SK-N-SH (cell line): ENCODE measurements around the gene ACE. TPM values are rescaled to one million over a fixed set of nuclear protein-coding genes. Genes with fewer than 3 reads are reported as not detected.
A peak's percentile ranks its signal among the peaks of the same experiment; 100 is the strongest.

Experiments used
- CTCF ChIA-PET: fragments of 300-600, 350-600 bp; formaldehyde crosslinking; extraction: SDS; loops from one replicate; lab custom pipeline; 2021; lab: Yijun Ruan, JAX
- POLR2A ChIA-PET: fragments of 350-600 bp; sonication (Branson Sonifier 250); formaldehyde crosslinking; extraction: SDS; loops from one replicate; lab custom pipeline; 2020; ENCODE audit warnings: antibody characterized with exemption, inconsistent platforms; lab: Yijun Ruan, JAX
- DNase-seq: peaks from one replicate; pipeline ENCODE4 v3.0.0; 2012
- H2AFZ ChIP-seq: fragments of 200-600 bp; sonication (generic); 2 replicates; pipeline ENCODE4 v1.8.1; 2016; ENCODE audit warnings: antibody characterized with exemption, mild to moderate bottlenecking, low read depth
- H3F3A ChIP-seq: fragments of 200-600 bp; sonication (generic); replicated peaks from 2 replicates; pipeline ENCODE3; 2016; ENCODE audit warnings: antibody characterized with exemption, mild to moderate bottlenecking; ENCODE audit not compliant: insufficient read depth
- H3K27ac ChIP-seq, 2 experiments: fragments of 200-500 bp in 1 of 2; fragments of 200-600 bp in 1 of 2; sonication (Bioruptor generic) in 1 of 2; sonication (generic), shearing (Covaris generic) in 1 of 2; 2 replicates each; pipeline versions ENCODE4 v1.5.1 to v1.6.1; 2014 to 2016; ENCODE audit warnings: low read depth in 2 of 2, inconsistent platforms in 1 of 2, low read length in 1 of 2, mild to moderate bottlenecking in 1 of 2, mixed read lengths in 1 of 2
- H3K27me3 ChIP-seq: fragments of 200-600 bp; sonication (generic), shearing (Covaris generic); 2 replicates; pipeline ENCODE4 v1.6.1; 2016; ENCODE audit warnings: mixed run types; ENCODE audit not compliant: insufficient read depth
- H3K36me3 ChIP-seq, 2 experiments: fragments of 200-500 bp in 1 of 2; fragments of 200-600 bp in 1 of 2; sonication (Bioruptor generic) in 1 of 2; sonication (generic) in 1 of 2; replicated peaks in 1 of 2; 2 replicates each; pipeline versions ENCODE3 to v1.5.1; 2014 to 2016; ENCODE audit warnings: low read length in 1 of 2, mild to moderate bottlenecking in 1 of 2; ENCODE audit not compliant: insufficient read depth in 2 of 2, control insufficient read depth in 1 of 2
- H3K4me1 ChIP-seq, 2 experiments: fragments of 200-500 bp in 1 of 2; fragments of 200-600 bp in 1 of 2; sonication (Bioruptor generic) in 1 of 2; sonication (generic), shearing (Covaris generic) in 1 of 2; 2 replicates each; pipeline versions ENCODE4 v1.5.1 to v1.6.1; 2014 to 2016; ENCODE audit warnings: low read depth in 1 of 2, low read length in 1 of 2, mixed run types in 1 of 2; ENCODE audit not compliant: insufficient read depth in 2 of 2, control insufficient read depth in 1 of 2
- H3K4me2 ChIP-seq: fragments of 200-600 bp; sonication (generic), shearing (Covaris generic); 2 replicates; pipeline ENCODE4 v1.6.1; 2017; ENCODE audit warnings: mixed run types
- H3K4me3 ChIP-seq, 2 experiments: fragments of 200-500 bp in 1 of 2; fragments of 200-600 bp in 1 of 2; sonication (Bioruptor generic) in 1 of 2; sonication (generic), shearing (Covaris generic) in 1 of 2; 2 replicates each; pipeline versions ENCODE4 v1.5.1 to v1.8.1; 2014 to 2016; ENCODE audit warnings: low read depth in 2 of 2, inconsistent platforms in 1 of 2, low read length in 1 of 2, mild to moderate bottlenecking in 1 of 2, mixed read lengths in 1 of 2, moderate library complexity in 1 of 2
- H3K79me2 ChIP-seq: fragments of 200-600 bp; sonication (generic); 2 replicates; pipeline ENCODE4 v1.8.1; 2017; ENCODE audit warnings: mild to moderate bottlenecking; ENCODE audit not compliant: insufficient read depth
- H3K9ac ChIP-seq: fragments of 200-600 bp; sonication (generic); 2 replicates; pipeline ENCODE4 v1.6.1; 2017; ENCODE audit warnings: mixed run types
- H3K9me2 ChIP-seq: fragments of 200-600 bp; sonication (generic); 2 replicates; pipeline ENCODE4 v1.6.1; 2017; ENCODE audit warnings: mixed run types
- H3K9me3 ChIP-seq: fragments of 200-600 bp; sonication (generic); 2 replicates; pipeline ENCODE4 v1.6.1; 2017; ENCODE audit warnings: mixed run types, mild to moderate bottlenecking, moderate library complexity
- H4K20me1 ChIP-seq: fragments of 200-600 bp; sonication (generic); 2 replicates; pipeline ENCODE4 v1.6.1; 2017; ENCODE audit warnings: mild to moderate bottlenecking, mixed run types; ENCODE audit not compliant: insufficient read depth
- CHD2 ChIP-seq: fragments of 150-350 bp; IDR thresholded peaks from 2 replicates; pipeline ENCODE4 v1.6.1; 2018; ENCODE audit warnings: low read length; ENCODE audit not compliant: partially characterized antibody
- ELF1 ChIP-seq: IDR thresholded peaks from 2 replicates; pipeline ENCODE4 v1.4.0; 2012
- EZH2phosphoT487 ChIP-seq: fragments of 200-600 bp; sonication (generic); IDR thresholded peaks from 2 replicates; pipeline ENCODE4 v1.6.1; 2017; ENCODE audit warnings: low read depth, mixed run types, mild to moderate bottlenecking, antibody characterized with exemption, moderate library complexity, borderline replicate concordance
- FOXJ3 ChIP-seq: sonication (generic); formaldehyde crosslinking; IDR thresholded peaks from 2 replicates; pipeline ENCODE4 v1.5.1; 2020; ENCODE audit warnings: mild to moderate bottlenecking, missing genetic modification reagents
- FOXM1 ChIP-seq: IDR thresholded peaks from 2 replicates; pipeline ENCODE4 v1.4.0; 2012; ENCODE audit warnings: low read depth, mild to moderate bottlenecking
- GABPA ChIP-seq: IDR thresholded peaks from 2 replicates; pipeline ENCODE4 v1.4.0; 2012; ENCODE audit warnings: low read depth, mild to moderate bottlenecking
- MEF2A ChIP-seq: IDR thresholded peaks from 2 replicates; pipeline ENCODE4 v1.4.0; 2012; ENCODE audit warnings: low read depth, borderline replicate concordance
- MXI1 ChIP-seq: IDR thresholded peaks from 2 replicates; pipeline ENCODE4 v1.6.1; 2012; ENCODE audit warnings: mild to moderate bottlenecking, low read depth, low read length, improper control_type of control experiment
- POLR2AphosphoS5 ChIP-seq: IDR thresholded peaks from 2 replicates; pipeline ENCODE4 v1.6.1; 2012; ENCODE audit warnings: low read depth, low read length
- RFX5 ChIP-seq: IDR thresholded peaks from 2 replicates; pipeline ENCODE4 v1.6.1; 2012; ENCODE audit warnings: mild to moderate bottlenecking, improper control_type of control experiment, low read length
- SIN3A ChIP-seq: IDR thresholded peaks from 2 replicates; pipeline ENCODE4 v1.6.1; 2012; ENCODE audit warnings: low read depth, mild to moderate bottlenecking, low read length, moderate library complexity, borderline replicate concordance
- TEAD4 ChIP-seq: IDR thresholded peaks from 2 replicates; pipeline ENCODE4 v1.4.0; 2012; ENCODE audit warnings: mild to moderate bottlenecking, borderline replicate concordance; ENCODE audit not compliant: insufficient read depth
- WGBS: methylation state at CpG from one replicate; pipeline ENCODE4 v1.1.6; 2017; ENCODE audit warnings: low lambda C conversion rate; 5-methylcytosine and 5-hydroxymethylcytosine counted together
- polyA plus RNA-seq, 3 experiments: library from polyadenylated mRNA; depleted of rRNA; stranded (reverse); fragments of >200 nt; gene quantifications; 2 replicates each; pipeline ENCODE4 v1.2.3, GENCODE V29; 2012
- TF ChIP-seq, protein P1 (sequence below): fragments of 150-350 bp; IDR thresholded peaks from 2 replicates; pipeline ENCODE4 v1.6.1; 2017; ENCODE audit warnings: antibody characterized with exemption, low read length, low read depth, borderline replicate concordance
- TF ChIP-seq, protein P2 (sequence below): IDR thresholded peaks from 2 replicates; pipeline ENCODE4 v1.4.0; 2012; ENCODE audit warnings: low read depth, borderline replicate concordance

Gene ACE
- polyA plus RNA-seq, 1 of the 3 experiments (the other 2 are of a cell fraction) = 12.1 TPM

GRCh38 chr17:63447471-63448009 is 29.3 kb upstream of the ACE start:
- peak overlapping the region in 1 of 2 experiments; percentile 99; a peak in 2 of 4 replicates for H3K27ac ChIP-seq
- no peaks in the 10 kb centered on the region for H3K9me3 ChIP-seq
- peaks cover 8 to 63% of the 10 kb centered on the region in 2 experiments; a peak in 3 of 4 replicates for H3K4me1 ChIP-seq
- POLR2A ChIA-PET = interaction anchor here (7.3 to 10.2 kb wide), 3 partner anchors 8 to 30 kb away, joined by 60 to 572 read pairs (median 212); partner anchors contain the start of gene ACE
- H3K4me2 ChIP-seq = no peak overlapping the region
- no peaks in the 10 kb centered on the region for H3K9me2 ChIP-seq
- TF ChIP-seq MXI1 (no peak), FOXJ3 (CRISPR knock-in tag) (no peak), MEF2A (no peak), EZH2phosphoT487 (no peak), ELF1 (no peak), CHD2 (no peak), FOXM1 (no peak), RFX5 (no peak), TEAD4 (no peak), SIN3A (no peak), GABPA (no peak)
- TF ChIP-seq, protein P1, sequence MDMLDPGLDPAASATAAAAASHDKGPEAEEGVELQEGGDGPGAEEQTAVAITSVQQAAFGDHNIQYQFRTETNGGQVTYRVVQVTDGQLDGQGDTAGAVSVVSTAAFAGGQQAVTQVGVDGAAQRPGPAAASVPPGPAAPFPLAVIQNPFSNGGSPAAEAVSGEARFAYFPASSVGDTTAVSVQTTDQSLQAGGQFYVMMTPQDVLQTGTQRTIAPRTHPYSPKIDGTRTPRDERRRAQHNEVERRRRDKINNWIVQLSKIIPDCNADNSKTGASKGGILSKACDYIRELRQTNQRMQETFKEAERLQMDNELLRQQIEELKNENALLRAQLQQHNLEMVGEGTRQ = no peak
- TF ChIP-seq, protein P2, sequence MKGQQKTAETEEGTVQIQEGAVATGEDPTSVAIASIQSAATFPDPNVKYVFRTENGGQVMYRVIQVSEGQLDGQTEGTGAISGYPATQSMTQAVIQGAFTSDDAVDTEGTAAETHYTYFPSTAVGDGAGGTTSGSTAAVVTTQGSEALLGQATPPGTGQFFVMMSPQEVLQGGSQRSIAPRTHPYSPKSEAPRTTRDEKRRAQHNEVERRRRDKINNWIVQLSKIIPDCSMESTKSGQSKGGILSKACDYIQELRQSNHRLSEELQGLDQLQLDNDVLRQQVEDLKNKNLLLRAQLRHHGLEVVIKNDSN = no peak
- no peak overlapping the region for H3K4me3 ChIP-seq
- CTCF ChIA-PET = interaction anchor here (0.7 to 27.2 kb wide), 8 partner anchors 11 to 167 kb away, joined by 3 to 708 read pairs (median 5); partner anchors contain the start of gene ACE
- H4K20me1 ChIP-seq = no peaks in the 10 kb centered on the region
- no peaks in the 10 kb centered on the region for H3K36me3 ChIP-seq
- DNase-seq = peak; percentile 50
- H3K27me3 ChIP-seq = no peaks in the 10 kb centered on the region
- WGBS = 83% methylated on average over 9 of the region's 12 CpGs
- no peak overlapping the region for H2AFZ ChIP-seq
- no peaks in the 10 kb centered on the region; the same call in 1 of the 2 replicates for H3K79me2 ChIP-seq
- no peak overlapping the region for H3K9ac ChIP-seq
- peaks cover 27% of the 10 kb centered on the region for H3F3A ChIP-seq

GRCh38 chr17:63448655-63449054 is 28.2 kb upstream of the ACE start:
- no peaks in the 10 kb centered on the region; the same call in 1 of the 2 replicates for H3K79me2 ChIP-seq
- no peak overlapping the region for H3K4me2 ChIP-seq
- CTCF ChIA-PET = interaction anchor here (1.1 to 22.6 kb wide), 6 partner anchors 17 to 163 kb away, joined by 3 to 575 read pairs (median 6); no protein-coding TSS in a partner anchor
- H3K4me1 ChIP-seq = peaks cover 8 to 66% of the 10 kb centered on the region in 2 experiments; a peak in 2 of 4 replicates
- H3K27me3 ChIP-seq = no peaks in the 10 kb centered on the region
- TF ChIP-seq RFX5 = no peak
- TF ChIP-seq POLR2AphosphoS5 = no peak
- H2AFZ ChIP-seq = no peak overlapping the region
- POLR2A ChIA-PET = interaction anchor here (0.6 to 10.2 kb wide), 5 partner anchors 18 to 272 kb away, joined by 3 to 212 read pairs (median 3); partner anchors contain the start of genes ACE and MAP3K3
- H3K9me2 ChIP-seq = no peaks in the 10 kb centered on the region
- H3K27ac ChIP-seq = no peak overlapping the region
- 98% methylated on average over 3 of the region's 3 CpGs for WGBS
- no peak for DNase-seq
- no peaks in the 10 kb centered on the region for H4K20me1 ChIP-seq
- H3K9ac ChIP-seq = no peak overlapping the region
- H3K4me3 ChIP-seq = no peak overlapping the region
- no peaks in the 10 kb centered on the region for H3K9me3 ChIP-seq
- H3F3A ChIP-seq = peaks cover 16% of the 10 kb centered on the region
- H3K36me3 ChIP-seq = no peaks in the 10 kb centered on the region
